GM19240 (cell line): ENCODE data around the gene SLC35F2.
A peak's percentile ranks its signal among the peaks of the same experiment; 100 is the strongest.
"Not testable (repeated sequence)": the region's sequence is repeated elsewhere in the genome, so short reads cannot be mapped to it uniquely, and the experiment has no call there.

Experiments used
- DNase-seq: peaks from one replicate; pipeline ENCODE4 v3.0.0; 2011; ENCODE audit warnings: low spot score; ENCODE audit not compliant: insufficient read length

SLC35F2 gene

DNA sequence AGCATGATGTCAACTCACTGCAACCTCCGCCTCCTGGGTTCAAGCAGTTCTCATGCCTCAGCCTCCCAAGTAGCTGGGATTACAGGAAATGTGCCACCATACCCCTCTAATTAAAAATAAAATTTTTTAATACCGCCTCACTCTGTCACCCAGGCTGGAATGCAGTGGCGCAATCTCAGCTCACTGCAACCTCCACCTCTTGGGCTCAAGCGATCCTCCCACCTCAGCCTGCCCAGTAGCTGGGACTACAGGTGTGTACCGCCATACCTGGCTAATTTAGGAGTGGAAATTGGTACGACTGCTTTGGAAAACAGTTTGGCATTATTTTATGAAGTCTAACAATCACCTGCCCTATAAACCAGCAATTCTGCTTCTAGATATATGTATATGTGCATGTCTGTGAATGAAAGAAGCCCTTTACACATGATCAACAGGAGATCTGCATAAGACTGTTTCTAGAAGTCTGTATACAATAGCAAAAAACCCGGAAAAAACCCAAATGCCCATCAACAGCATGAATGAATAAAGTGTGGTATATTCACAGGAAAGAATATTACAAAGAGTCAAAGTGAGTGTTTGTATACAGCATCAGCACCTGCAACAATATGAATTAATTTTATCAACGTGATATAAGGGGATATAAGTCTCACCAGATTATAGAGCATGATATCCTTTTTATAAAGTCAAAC lies 16.0 kb downstream of the SLC35F2 start:
- no peak for DNase-seq

DNA sequence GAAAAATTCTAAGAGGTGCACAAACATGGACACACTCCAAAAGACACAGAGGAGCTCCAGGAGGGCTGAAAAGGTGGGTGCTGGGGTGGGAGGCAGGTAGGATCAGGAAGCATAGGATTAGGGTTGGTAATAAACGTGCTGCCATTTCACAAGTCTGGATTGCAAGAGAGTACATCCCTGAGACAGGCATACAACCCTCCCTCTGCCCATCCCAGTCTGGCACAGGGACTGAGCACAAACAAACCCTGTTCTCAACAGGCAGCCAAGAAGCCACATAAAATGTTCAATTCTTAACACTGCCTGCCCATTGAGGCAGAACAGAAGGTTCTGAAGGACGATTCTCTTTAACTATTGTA lies 18.5 kb downstream of the SLC35F2 start:
- DNase-seq: no peak

DNA sequence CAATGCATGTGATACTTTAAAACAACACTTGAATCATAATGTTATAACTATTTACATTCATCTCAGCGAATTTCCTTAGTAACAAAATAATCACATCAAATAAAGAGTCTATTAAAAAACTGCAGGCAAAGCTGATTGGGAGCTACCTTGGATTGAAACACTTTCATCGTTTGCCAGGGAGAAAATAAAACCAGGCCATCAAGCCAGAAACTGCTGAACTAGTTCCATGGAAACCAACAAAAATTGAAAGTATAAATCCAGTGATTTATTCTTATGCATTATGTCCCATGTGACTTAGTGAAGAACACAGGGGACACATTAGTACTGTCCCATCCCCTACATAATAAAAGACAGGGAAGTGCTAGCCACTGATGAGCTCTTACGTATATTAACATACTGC lies 21.7 kb downstream of the SLC35F2 start:
- DNase-seq: no peak

DNA sequence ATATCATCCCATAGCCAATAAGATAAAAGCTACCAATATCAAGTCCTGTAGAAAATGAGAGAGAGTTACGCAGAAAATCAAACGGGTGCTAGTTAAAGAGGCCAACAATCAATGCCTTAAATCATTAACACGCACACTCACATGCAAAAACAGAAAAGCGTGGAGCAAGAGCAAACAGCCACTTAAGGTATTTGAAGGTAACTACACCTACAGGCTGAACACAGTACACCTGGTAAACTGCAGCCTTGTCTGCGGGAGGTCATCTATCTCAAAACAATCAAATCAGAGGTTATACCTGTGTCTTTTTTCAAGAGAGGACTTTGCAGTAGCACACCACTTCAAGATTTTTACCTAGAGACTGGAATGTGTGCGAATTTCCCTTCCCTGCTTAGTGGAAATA lies 23.6 kb downstream of the SLC35F2 start:
- no peak for DNase-seq

DNA sequence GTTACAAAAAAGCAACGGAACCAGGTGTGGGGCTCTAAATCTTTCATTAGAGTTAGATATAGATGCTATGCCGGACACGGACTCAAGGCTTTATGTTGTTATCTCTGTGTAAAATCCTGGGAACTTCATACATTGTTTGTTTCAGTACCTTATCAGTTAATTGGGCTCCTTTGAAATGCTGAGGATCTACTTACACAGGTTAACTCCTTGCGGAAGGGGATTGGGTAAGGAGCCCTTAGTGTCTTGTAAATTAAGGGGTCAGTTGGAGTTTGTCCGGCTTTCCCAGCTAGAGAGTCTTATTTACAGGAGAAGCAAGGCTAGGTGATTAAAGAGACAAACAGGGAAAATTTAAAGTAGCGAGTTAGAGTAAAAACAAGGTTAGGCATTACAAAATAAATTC lies 24.7 kb downstream of the SLC35F2 start:
- DNase-seq: not testable (repeated sequence)

DNA sequence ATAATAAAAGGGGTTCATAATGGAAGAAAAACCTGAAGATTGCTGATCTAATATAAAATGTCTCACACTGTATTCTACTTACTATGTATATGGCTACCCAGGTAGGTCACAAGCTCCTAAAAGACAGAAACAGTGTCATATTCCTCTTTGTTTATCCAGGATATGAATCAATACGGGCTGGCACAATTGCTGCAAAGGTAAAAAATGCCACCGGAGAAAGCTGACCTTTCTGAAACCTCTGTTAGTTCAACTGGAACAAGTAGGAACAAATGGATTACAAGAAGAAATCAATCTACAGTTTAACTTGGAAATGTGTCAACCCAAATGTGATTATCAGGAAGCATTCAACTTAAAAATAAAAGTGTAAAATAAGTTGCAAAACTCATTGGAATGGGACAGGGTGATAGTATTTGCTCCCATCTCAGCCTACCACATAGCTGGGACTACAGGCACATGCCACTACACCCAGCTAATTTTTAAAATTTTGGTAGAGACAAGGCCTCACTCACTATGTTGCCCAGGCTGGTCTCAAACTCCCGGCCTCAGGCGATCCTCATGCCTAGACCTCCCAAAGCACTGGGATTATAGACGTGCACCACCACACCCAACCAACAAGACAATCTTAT lies 27.6 kb downstream of the SLC35F2 start:
- DNase-seq: no peak

DNA sequence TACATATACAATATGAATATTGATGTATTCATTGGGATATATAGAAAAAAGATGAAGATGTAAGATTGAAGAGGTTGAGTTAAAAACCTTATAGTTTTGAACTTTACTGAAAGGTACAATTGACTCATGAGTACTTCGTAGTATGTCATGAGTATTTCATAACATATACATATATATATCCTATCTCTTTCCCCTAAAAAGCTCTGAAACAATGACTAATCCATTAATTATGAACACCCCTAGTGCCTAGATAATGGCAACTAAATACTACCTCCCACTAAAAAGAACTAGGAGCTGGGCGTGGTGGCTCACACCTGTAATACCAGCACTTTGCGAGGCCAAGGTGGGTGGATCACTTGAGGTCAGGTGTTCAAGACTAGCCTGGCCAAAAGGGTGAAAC lies 31.5 kb downstream of the SLC35F2 start:
- no peak for DNase-seq

DNA sequence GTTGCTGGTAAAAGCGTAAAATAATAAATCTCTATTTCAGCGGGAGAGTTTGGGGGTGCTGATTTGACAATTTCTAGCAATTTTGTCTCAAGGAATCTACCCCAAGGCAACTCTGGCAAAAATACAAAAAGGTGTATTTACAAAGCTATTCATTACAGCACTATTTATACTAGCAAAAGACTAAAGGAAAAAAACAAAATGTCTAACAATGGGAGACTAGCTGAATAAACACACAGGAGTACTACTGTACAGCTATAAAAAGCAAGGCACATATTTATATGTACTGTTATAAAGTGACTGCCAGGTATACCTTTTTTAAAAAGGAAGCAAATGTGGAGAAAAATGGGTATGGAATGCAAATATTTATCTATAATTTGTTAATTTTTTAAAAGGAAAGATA lies 32.7 kb downstream of the SLC35F2 start:
- no peak for DNase-seq

DNA sequence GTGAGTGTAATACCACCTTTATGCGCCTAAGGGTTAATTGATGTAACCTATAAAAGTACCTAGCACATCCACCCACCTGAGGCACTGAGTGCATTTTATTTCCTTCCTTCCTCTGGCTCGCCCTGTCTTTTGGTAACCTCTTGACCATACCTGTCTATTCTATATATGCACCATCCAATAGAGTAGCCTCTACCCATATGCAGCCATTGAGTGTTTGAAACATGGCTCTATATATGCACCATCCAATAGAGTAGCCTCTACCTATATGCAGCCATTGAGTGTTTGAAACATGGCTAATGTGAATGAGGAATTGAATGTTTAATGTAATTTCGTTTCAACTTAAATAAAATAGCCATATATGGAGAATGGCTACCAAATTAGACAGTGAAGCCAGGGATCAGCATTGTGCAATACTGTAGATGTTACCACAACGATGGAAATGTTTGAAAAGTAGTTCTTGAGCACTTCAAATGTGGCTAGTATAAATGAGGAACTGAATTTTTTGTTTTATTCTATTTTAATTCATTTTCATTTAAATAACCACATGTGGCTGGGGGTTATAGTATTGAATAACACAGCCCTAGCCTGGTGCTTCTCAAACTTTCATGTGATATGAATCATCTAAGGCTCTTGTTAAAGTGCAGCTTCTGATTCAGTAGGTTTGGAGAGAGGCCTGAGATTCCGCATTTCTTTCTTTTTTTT lies 33.8 kb downstream of the SLC35F2 start:
- no peak for DNase-seq

DNA sequence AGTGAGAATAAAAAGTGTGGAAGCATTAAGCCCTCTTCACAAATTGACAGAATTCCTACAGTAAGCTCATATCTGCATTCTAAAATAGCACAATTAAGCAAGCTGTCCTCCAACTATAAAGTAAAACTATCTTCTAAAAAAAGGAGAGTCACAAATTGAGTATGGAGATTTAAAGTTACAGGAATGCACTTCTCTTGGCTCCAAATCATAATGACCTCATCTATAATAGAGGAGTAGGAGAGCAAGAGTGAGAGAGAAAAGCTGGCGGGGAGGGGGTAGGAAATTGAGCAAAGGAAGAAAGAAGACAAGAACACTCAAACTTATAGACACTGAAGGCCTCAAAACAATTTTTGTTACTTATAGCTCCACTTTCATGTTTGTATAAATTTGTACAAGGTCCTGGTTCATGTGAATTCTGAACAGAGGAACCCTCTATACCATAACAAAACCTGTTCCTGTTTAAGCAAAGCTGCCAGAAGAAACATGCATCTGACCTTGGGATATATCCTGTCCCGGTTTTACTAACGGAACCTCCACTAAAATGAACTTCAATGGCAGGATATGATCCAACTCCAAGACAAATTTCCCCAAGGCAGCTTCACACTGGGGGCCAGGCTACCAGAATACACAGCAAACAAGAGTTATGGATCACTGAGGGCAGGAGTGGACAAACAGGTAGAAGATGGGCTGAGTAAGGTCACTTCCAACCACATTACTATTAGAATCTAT lies 37.2 kb downstream of the SLC35F2 start:
- no peak for DNase-seq

DNA sequence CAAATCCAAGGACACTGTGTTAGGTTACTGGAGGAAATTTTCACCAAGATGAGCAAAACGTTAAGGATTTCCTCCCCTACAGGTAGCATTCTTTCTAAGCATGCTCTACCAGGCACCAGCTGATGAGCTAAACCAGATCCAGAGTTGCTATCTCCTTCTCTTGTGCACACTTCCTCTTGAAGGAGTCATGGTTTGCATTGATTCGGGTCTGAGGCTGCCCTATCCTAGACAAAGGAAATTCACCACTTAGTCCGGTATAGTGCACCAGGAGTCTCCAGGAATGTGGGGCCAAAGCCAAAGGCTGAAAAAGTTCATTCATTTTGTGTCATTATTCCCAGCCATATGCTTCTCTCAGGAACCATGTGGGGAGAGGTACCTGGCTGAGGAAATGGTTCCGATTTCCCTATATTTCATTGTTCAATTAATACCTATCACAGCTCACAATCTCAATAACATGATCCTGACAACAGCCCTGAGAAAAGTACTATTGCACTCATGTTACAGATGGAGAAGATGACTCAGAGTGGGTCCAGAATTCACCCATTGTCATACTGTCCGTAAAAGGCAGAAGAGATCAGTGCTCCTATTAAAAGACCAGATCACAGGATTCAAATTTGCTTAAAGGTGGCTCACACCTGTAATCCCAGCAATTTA lies 39.1 kb downstream of the SLC35F2 start:
- DNase-seq: no peak

DNA sequence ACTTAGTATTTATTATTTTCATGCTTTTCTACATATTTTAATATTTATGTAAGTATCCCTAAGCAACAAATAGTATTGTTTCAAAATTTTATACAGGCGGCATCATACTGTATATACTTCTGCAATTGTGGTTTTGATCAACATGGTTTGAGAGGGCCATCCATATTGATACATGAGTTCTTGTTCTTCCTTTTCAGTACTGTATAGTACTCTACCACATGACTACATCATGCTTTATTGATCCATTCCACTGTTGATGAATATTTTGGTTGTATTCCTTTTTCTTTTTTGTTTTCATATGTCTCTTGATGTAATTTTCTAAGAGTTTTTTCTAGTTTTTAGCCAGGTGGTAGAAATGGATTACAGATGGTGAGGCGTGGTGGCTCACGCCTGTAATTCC lies 40.1 kb downstream of the SLC35F2 start:
- DNase-seq: no peak

DNA sequence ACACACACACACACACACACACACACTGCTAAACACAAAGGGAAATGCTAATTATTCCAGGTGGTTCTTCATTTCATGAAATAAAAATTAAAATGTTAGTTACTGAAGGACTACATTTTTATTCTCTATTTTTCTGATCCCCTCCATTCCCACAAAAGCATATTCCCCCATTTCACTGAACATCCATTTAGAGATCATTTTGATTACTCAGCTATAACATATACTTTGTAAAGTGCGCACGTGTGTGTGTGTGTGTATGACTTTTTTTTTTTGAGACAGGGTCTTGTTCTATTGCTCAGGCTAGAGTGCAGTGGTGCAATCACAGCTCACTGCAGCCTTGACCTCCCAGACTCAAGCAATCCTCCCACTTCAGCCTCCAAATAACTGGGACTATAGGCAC lies 42.6 kb downstream of the SLC35F2 start:
- no peak for DNase-seq

DNA sequence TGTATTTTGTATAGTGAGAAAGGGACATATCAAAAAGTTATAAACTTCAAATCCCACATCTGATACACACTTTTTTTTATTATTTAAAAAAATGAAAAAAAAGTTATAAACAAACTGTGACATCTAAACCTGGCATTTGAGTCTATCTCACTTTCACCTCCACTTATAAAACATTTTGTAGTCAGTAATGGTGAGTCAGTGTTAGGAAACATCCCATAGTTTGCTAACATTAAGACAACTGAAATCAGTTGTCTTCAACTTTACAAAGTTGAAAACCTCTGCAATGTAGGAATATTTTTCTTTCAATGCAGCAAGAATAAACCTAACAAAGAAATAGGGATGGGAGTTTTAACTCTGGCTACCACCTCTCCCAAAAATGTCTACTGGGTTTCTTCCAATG lies 47.7 kb downstream of the SLC35F2 start:
- no peak for DNase-seq

DNA sequence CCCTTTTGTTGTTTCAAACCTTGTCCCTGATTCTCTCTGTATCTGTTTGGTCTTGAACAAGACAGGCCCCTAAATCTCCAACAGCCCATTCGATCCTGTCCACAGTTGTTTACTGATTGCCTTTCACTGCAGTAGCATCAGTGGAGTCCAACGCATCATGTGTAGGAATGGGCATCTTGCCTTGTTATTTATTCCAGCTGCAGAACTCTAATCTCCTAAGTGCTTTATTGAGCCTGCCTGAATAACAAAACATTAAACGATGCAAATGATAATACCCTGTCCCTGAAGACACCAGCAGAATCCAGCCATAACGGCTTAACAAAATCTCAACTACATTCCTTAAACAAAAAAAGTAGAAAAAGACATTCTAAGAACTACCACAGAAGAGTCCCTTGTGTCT lies 50.1 kb downstream of the SLC35F2 start:
- no peak for DNase-seq

DNA sequence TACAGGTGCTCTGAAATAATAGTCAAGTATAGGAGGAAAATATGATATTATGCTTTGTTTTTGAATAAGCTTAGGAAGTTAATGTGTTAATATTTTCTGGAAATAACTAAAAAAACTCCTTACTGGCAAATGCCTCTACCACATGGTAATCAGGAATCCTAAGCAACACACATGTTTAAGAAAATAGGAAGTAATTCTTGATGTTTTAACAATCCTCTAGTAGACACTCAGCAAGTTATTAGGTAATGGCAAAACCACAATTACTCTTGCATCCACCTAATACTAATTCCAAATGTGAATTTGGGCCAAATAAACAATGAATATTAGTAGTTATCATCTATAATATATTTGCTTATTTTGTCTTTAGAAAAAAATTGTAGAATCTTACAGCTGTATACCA lies 53.6 kb downstream of the SLC35F2 start:
- no peak for DNase-seq

DNA sequence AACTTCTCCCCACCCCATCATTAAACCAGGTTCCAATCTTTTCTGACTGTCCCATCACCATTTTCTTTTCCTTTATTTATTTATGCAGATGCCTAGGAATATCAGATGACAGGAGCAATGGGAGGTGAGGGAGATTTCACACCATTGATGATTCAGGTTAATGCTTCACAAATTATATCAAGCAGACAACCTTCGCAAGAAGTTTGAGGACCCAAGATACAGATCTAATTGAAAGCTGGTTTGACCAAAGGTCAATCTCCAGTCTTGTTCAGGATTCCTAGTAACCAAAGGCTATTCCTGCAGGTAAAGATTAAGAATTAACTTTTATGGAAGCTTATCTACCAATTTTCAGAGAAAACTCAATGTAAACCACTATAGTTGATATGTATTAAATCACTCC lies 54.4 kb downstream of the SLC35F2 start:
- no peak for DNase-seq

DNA sequence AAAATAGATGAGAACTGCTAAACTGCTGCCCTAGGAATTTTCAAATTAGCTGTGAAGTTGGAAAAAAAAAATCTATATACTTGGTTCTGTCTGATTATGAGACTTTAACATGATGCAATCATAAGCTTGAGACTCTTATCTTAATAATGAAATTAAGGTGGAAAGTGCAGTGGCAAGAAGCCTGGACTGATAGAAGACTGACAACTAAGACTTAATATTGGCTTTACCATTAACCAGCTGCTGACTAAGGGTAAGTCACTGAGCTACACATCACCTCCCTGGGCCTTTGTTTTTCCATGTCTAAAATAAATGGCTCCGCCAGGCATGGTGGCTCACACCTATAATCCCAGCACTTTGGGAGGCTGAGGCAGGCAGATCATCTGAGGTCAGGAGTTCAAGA lies 56.9 kb downstream of the SLC35F2 start:
- no peak for DNase-seq

DNA sequence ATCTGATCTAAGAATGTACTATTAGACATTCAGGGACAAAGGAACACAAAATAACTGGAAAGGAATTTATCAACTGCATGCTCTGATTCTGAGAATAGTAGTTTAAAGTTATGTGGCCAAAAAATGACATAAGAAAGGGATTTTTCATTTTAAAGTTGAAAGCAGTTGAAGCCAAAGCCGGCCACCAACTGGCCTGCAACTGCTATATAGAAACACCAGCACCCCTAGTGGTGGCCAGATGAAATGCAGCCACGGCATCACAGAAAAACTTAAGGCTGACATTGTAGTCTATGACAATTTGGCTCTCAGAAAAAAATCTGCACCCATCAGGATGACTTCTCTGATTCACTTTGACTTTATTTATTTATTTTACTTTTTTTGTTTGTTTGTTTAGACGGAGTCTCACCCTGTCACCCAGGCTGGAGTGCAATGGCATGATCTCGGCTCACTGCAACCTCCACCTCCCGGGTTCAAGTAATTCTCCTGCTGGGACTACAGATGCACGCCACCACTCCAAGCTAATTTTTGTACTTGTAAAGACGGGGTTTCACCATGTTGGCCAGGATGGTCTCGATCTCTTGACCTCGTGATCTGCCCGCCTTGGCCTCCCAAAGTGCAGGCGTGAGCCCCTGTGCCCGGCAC lies 59.2 kb downstream of the SLC35F2 start:
- peak; percentile 18 for DNase-seq

DNA sequence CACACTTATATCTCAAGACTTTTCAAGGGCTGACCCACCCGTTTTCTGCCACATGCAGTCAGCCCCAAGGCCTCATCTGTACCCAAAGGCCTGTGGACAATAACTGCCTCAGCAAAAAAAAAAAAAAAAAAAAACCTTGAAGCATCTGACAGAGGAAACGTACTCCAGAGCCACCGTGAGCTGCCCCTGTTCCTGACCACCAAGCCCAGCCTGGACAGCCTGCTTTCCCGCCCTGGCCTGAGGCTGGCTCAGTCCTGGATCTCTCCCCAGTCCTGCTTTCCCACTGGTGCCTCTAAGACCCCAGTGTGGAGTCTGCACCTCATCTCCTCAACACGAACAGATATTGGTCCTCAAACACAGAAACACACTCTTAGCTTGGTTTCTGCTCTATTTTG lies 66.5 kb downstream of the SLC35F2 start:
- DNase-seq: no peak

DNA sequence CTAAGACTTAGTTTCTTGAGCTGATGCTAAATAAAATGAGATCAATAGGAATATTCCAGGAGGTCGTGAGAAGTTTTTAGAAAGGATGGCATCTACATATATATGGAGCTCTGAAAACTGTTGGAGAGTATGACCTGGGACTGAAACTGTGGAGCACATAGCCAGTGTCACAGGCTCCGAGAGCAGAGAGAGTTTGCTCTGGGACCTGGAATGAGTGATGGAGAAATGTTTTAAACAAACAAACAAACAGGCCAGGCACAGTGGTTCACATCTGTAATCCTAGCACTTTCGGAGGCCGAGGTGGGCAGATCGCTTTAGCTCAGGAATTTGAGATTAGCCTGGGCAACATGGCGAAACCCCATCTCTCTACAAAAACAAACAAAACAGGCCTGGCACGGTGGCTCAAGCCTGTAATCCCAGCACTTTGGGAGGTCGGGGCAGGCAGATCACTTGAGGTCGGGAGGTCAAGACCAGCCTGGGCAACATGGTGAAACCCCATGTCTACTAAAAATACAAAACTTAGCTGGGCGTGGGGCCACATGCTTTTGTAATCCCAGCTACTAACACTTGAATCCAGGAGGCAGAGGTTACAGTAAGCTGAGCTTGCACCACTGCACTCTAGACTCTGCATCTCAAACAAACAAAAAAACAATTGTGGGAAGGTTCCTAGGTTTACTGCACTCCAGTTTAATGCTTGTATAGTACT lies 67.1 kb downstream of the SLC35F2 start:
- no peak for DNase-seq
